ENCODE data around the gene MYL6.

DNA sequence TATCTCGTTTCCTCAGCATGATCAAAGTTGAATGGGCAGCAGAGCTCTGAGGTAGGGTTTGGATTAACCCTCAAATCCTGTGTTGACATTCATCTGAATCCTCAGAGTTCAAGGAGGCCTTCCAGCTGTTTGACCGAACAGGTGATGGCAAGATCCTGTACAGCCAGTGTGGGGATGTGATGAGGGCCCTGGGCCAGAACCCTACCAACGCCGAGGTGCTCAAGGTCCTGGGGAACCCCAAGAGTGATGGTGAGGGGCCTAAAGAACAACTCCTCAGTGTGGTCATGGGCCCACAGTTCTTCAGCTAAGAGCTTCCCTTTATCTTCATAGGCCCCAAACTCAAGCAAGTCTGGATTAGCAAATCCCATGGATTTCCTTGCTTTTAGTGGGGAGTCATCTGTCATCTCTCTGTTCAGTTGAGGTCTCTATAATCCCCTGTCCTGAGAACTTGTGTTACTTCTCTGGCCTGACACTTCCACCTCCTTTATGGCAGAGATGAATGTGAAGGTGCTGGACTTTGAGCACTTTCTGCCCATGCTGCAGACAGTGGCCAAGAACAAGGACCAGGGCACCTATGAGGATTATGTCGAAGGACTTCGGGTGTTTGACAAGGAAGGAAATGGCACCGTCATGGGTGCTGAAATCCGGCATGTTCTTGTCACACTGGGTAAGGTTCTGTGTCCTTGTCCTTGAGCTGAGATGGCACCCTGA is 1.5 kb downstream of the MYL6 start:
- TF ChIP-seq, protein P1, sequence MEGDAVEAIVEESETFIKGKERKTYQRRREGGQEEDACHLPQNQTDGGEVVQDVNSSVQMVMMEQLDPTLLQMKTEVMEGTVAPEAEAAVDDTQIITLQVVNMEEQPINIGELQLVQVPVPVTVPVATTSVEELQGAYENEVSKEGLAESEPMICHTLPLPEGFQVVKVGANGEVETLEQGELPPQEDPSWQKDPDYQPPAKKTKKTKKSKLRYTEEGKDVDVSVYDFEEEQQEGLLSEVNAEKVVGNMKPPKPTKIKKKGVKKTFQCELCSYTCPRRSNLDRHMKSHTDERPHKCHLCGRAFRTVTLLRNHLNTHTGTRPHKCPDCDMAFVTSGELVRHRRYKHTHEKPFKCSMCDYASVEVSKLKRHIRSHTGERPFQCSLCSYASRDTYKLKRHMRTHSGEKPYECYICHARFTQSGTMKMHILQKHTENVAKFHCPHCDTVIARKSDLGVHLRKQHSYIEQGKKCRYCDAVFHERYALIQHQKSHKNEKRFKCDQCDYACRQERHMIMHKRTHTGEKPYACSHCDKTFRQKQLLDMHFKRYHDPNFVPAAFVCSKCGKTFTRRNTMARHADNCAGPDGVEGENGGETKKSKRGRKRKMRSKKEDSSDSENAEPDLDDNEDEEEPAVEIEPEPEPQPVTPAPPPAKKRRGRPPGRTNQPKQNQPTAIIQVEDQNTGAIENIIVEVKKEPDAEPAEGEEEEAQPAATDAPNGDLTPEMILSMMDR (IDR thresholded peaks at IDR 0.05), result no peak
- TF ChIP-seq POLR2AphosphoS5 (IDR thresholded peaks at IDR 0.05), result no peak

Data from breast epithelium (tissue), 3 donors.